B cell (primary cell): ENCODE results near the gene ABCG2. TPM values are rescaled to one million over a fixed set of nuclear protein-coding genes. Genes with fewer than 3 reads are reported as not detected.

ENCODE experiments used
- ATAC-seq: fragments of 200-7000 bp; cut with Tn5 transposase; one replicate; pipeline ENCODE4 v1.10.0; 2021; ENCODE audit warnings: low read depth, mild to moderate bottlenecking, moderate number of reproducible peaks, moderate library complexity
- CTCF ChIA-PET: fragments of 350-600 bp; sonication (Branson Sonifier 250); formaldehyde crosslinking; loops from one replicate; lab custom pipeline; 2021; ENCODE audit warnings: antibody characterized with exemption, inconsistent platforms; lab: Charles Lee
- POLR2A ChIA-PET: fragments of 350-600 bp; sonication (Branson Sonifier 250); formaldehyde crosslinking; loops from one replicate; lab custom pipeline; 2021; ENCODE audit warnings: antibody characterized with exemption; lab: Charles Lee
- DNase-seq: peaks from one replicate; pipeline ENCODE4 v3.0.0; 2013
- H2AFZ ChIP-seq: 2 replicates; pipeline ENCODE4 v1.6.1; 2012; ENCODE audit warnings: mild to moderate bottlenecking, low read depth, low read length; ENCODE audit not compliant: insufficient read depth, poor library complexity, severe bottlenecking
- H3K27ac ChIP-seq, 2 donors: 1 replicate in 1 of 2; 2 replicates in 1 of 2; pipeline ENCODE4 v1.5.1; 2012 to 2013; ENCODE audit warnings: low read length in 2 of 2, mild to moderate bottlenecking in 2 of 2, moderate library complexity in 1 of 2
- H3K27me3 ChIP-seq, 4 experiments: fragments of 200-600 bp in 1 of 4; sonication (generic) in 1 of 4; replicated peaks in 1 of 4; 1 replicate in 2 of 4; 2 replicates in 2 of 4; pipeline versions ENCODE4 v1.6.1 to v1.7.0; 2013 to 2016; ENCODE audit warnings: low read length in 3 of 4, mild to moderate bottlenecking in 2 of 4, mixed read lengths in 1 of 4, moderate library complexity in 1 of 4; ENCODE audit not compliant: insufficient read depth in 4 of 4, control insufficient read depth in 3 of 4; ENCODE audit errors: control extremely low read depth in 1 of 4
- H3K36me3 ChIP-seq, 2 experiments: replicated peaks in 1 of 2; 1 replicate in 1 of 2; 2 replicates in 1 of 2; pipeline versions ENCODE4 v1.6.1 to v1.7.1; 2013; ENCODE audit warnings: low read length in 1 of 2; ENCODE audit not compliant: insufficient read depth in 2 of 2, control insufficient read depth in 1 of 2; ENCODE audit errors: control extremely low read depth in 1 of 2, extremely low read depth in 1 of 2
- H3K4me1 ChIP-seq, 2 donors: fragments of 200-600 bp in 1 of 2; sonication (generic) in 1 of 2; 1 replicate in 1 of 2; 2 replicates in 1 of 2; pipeline versions ENCODE4 v1.5.1 to v1.6.1; 2013 to 2017; ENCODE audit warnings: low read length in 2 of 2; ENCODE audit not compliant: control insufficient read depth in 2 of 2, insufficient read depth in 2 of 2
- H3K4me2 ChIP-seq: replicated peaks from 2 replicates; pipeline ENCODE3; 2012; ENCODE audit warnings: mild to moderate bottlenecking, low read depth, low read length; ENCODE audit not compliant: poor library complexity, severe bottlenecking
- H3K4me3 ChIP-seq, 5 experiments: fragments of 200-600 bp in 1 of 5; sonication (generic) in 1 of 5; 1 replicate in 3 of 5; 2 replicates in 2 of 5; pipeline versions ENCODE4 v1.5.1 to v1.7.0; 2011 to 2016; ENCODE audit warnings: low read length in 4 of 5, mild to moderate bottlenecking in 4 of 5, low read depth in 2 of 5, control low read depth in 1 of 5, moderate library complexity in 1 of 5; ENCODE audit not compliant: insufficient read depth in 1 of 5; ENCODE audit errors: control extremely low read depth in 1 of 5, extremely low read depth in 1 of 5
- H3K79me2 ChIP-seq: fragments of 200-600 bp; sonication (generic); one replicate; pipeline ENCODE4 v1.6.0; 2016; ENCODE audit warnings: low read length; ENCODE audit not compliant: control insufficient read depth, insufficient read depth
- H3K9ac ChIP-seq: fragments of 200-600 bp; sonication (generic); 2 replicates; pipeline ENCODE4 v1.6.1; 2017; ENCODE audit warnings: mild to moderate bottlenecking, low read length, moderate library complexity
- H3K9me3 ChIP-seq, 3 donors: one replicate each; pipeline versions ENCODE4 v1.6.1 to v1.7.1; 2013; ENCODE audit warnings: low read length in 2 of 3; ENCODE audit not compliant: control insufficient read depth in 2 of 3, insufficient read depth in 1 of 3; ENCODE audit errors: control extremely low read depth in 1 of 3
- H4K20me1 ChIP-seq: 2 replicates; pipeline ENCODE4 v1.6.0; 2012; ENCODE audit warnings: mild to moderate bottlenecking, low read length; ENCODE audit not compliant: insufficient read depth, control insufficient read depth, poor library complexity, severe bottlenecking
- H3K27ac Mint-ChIP-seq: one replicate; pipeline ENCODE4 v1.8.0; 2021; ENCODE audit warnings: mixed read lengths
- H3K27me3 Mint-ChIP-seq: one replicate; pipeline ENCODE4 v1.8.0; 2021; ENCODE audit warnings: mixed read lengths
- H3K4me1 Mint-ChIP-seq: one replicate; pipeline ENCODE4 v1.8.0; 2021; ENCODE audit warnings: mixed read lengths
- H3K4me3 Mint-ChIP-seq: one replicate; pipeline ENCODE4 v1.8.0; 2021; ENCODE audit warnings: mixed read lengths
- H3K9me3 Mint-ChIP-seq: one replicate; pipeline ENCODE4 v1.8.0; 2022; ENCODE audit warnings: mixed read lengths; ENCODE audit not compliant: insufficient read depth
- EZH2 ChIP-seq: IDR thresholded peaks from 2 replicates; pipeline ENCODE4 v1.6.1; 2012; ENCODE audit warnings: borderline replicate concordance, low read depth, mild to moderate bottlenecking, moderate library complexity, low read length; ENCODE audit not compliant: insufficient read depth, poor library complexity, severe bottlenecking
- WGBS: methylation state at CpG from one replicate; pipeline ENCODE4 v1.1.5; 2013; ENCODE audit warnings: missing lambda C conversion rate; ENCODE audit not compliant: insufficient coverage; 5-methylcytosine and 5-hydroxymethylcytosine counted together
- intact Hi-C: fragments of 100-400 bp; cut with micrococcal nuclease; formaldehyde crosslinking; loops from one replicate; pipeline ENCODE4 v1.10.0; 2022
- polyA plus RNA-seq: library from polyadenylated mRNA; depleted of rRNA; stranded (reverse); fragments of >200 nt; gene quantifications from 2 replicates; pipeline ENCODE4 v1.2.3, GENCODE V29; 2012
- total RNA-seq, 2 donors: library from RNA; stranded (reverse); fragments of 120-200 nt in 1 of 2; gene quantifications; 1 replicate in 1 of 2; 2 replicates in 1 of 2; pipeline versions ENCODE4 v1.2.3 to v1.2.4, GENCODE V29; 2013 to 2022
- TF ChIP-seq, protein P1 (sequence below): fragments of 200-600 bp; IDR thresholded peaks from one replicate; pipeline ENCODE4 v1.8.0; 2022; ENCODE audit warnings: antibody characterized with exemption, mild to moderate bottlenecking

ABCG2 gene
- total and polyA plus RNA-seq, 2 donors (not counting 1 experiment from before 2014, with no cell fraction given): 0.01 TPM; not detected in 1

GRCh38 chr4:88136249-88136648 lies 22.2 kb downstream of the ABCG2 start:
- POLR2A ChIA-PET: no interaction called here
- 100% methylated on average over 1 of the region's 3 CpGs for WGBS
- Histone ChIP-seq H3K4me1 (no peaks in the 10 kb centered on the region), H3K27me3 (no peaks in the 10 kb centered on the region), H3K27ac (no peak overlapping the region), H3K4me3 (no peak overlapping the region), H3K36me3 (no peaks in the 10 kb centered on the region), H2AFZ (no peak overlapping the region), H3K9ac (no peak overlapping the region), H3K9me3 (no peaks in the 10 kb centered on the region), H3K4me2 (no peak overlapping the region), H3K79me2 (no peaks in the 10 kb centered on the region), H4K20me1 (no peaks in the 10 kb centered on the region)
- intact Hi-C loops: no loop called here
- DNase-seq (no peak), ATAC-seq (no peak)
- CTCF ChIA-PET: no interaction called here
- Mint-ChIP-seq H3K4me3 (no peak overlapping the region), H3K9me3 (no peaks in the 10 kb centered on the region), H3K27me3 (peaks cover 3% of the 10 kb centered on the region), H3K27ac (no peak overlapping the region), H3K4me1 (no peaks in the 10 kb centered on the region)
- no peak for TF ChIP-seq EZH2
- TF ChIP-seq, protein P1, sequence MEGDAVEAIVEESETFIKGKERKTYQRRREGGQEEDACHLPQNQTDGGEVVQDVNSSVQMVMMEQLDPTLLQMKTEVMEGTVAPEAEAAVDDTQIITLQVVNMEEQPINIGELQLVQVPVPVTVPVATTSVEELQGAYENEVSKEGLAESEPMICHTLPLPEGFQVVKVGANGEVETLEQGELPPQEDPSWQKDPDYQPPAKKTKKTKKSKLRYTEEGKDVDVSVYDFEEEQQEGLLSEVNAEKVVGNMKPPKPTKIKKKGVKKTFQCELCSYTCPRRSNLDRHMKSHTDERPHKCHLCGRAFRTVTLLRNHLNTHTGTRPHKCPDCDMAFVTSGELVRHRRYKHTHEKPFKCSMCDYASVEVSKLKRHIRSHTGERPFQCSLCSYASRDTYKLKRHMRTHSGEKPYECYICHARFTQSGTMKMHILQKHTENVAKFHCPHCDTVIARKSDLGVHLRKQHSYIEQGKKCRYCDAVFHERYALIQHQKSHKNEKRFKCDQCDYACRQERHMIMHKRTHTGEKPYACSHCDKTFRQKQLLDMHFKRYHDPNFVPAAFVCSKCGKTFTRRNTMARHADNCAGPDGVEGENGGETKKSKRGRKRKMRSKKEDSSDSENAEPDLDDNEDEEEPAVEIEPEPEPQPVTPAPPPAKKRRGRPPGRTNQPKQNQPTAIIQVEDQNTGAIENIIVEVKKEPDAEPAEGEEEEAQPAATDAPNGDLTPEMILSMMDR: no peak

- no peaks in the 10 kb centered on the region for H3K9me3 Mint-ChIP-seq
- no peak overlapping the region for H3K27ac Mint-ChIP-seq
- no peaks in the 10 kb centered on the region for H3K36me3 ChIP-seq
- no peak overlapping the region for H3K4me3 Mint-ChIP-seq
- DNase-seq: no peak
- H3K79me2 ChIP-seq: no peaks in the 10 kb centered on the region
- no peaks in the 10 kb centered on the region for H3K9me3 ChIP-seq
- intact Hi-C loops: no loop called here
- CTCF ChIA-PET: no interaction called here
- H3K27ac ChIP-seq: no peak overlapping the region
- no CpG with 5 or more reads among the region's 3 CpGs for WGBS
- no peaks in the 10 kb centered on the region for H3K27me3 ChIP-seq
- TF ChIP-seq, protein P1: no peak
- no peak for TF ChIP-seq EZH2
- no peak overlapping the region for H3K9ac ChIP-seq
- peaks cover 6% of the 10 kb centered on the region for H3K27me3 Mint-ChIP-seq
- ATAC-seq: no peak
- H3K4me2 ChIP-seq: no peak overlapping the region
- no peaks in the 10 kb centered on the region for H3K4me1 ChIP-seq
- H3K4me1 Mint-ChIP-seq: peaks cover 6% of the 10 kb centered on the region
- H3K4me3 ChIP-seq: no peak overlapping the region
- H2AFZ ChIP-seq: no peak overlapping the region
- H4K20me1 ChIP-seq: no peaks in the 10 kb centered on the region
- POLR2A ChIA-PET: no interaction called here
Measured at GRCh38 chr4:88135356-88135663, 23.1 kb downstream of the ABCG2 start.
